H1 (cell line): ENCODE measurements around the gene TRAPPC6A. TPM values are rescaled to one million over a fixed set of nuclear protein-coding genes. Genes with fewer than 3 reads are reported as not detected.

Source experiments
- ASH2L ChIP-seq: fragments of 200-600, 300-600 bp; sonication (generic); IDR thresholded peaks from one replicate; pipeline ENCODE4 v1.7.1; 2017; ENCODE audit warnings: low read length
- NRF1 ChIP-seq: IDR thresholded peaks from 2 replicates; pipeline ENCODE4 v1.6.1; 2011; ENCODE audit warnings: mild to moderate bottlenecking, low read depth, low read length, improper control_type of control experiment
- TBP ChIP-seq: IDR thresholded peaks from 2 replicates; pipeline ENCODE4 v1.6.1; 2011; ENCODE audit warnings: low read depth, low read length, improper control_type of control experiment
- TCF12 ChIP-seq: IDR thresholded peaks from 2 replicates; pipeline ENCODE4 v1.6.1; 2011; ENCODE audit warnings: low read depth, mild to moderate bottlenecking, low read length
- polyA plus RNA-seq, 7 experiments: library from polyadenylated mRNA; depleted of rRNA in 3 of 7; stranded (reverse) in 5 of 7; unstranded in 2 of 7; fragments of >200 nt in 5 of 7; fragments of 200-250 nt in 2 of 7; gene quantifications; 1 replicate in 5 of 7; 2 replicates in 1 of 7; 4 replicates in 1 of 7; pipeline versions ENCODE4 v1.2.1 to v1.2.3, GENCODE V29; 2011 to 2013; ENCODE audit warnings: missing spikeins in 2 of 7, mixed read lengths in 2 of 7
- total RNA-seq: library from RNA; stranded (reverse); fragmentation: NEBNext Ultra II Directional; extraction: Animal tissue kit (Norgen Biotek cat#: 25700); gene quantifications from 2 replicates; pipeline ENCODE4 v1.2.1, GENCODE V29; 2021
- TF ChIP-seq, protein P1 (sequence below): fragments of 300-600 bp; sonication (generic); IDR thresholded peaks from 2 replicates; pipeline ENCODE4 v1.7.1; 2012; ENCODE audit warnings: low read length, moderate library complexity, mild to moderate bottlenecking, inconsistent platforms; ENCODE audit not compliant: insufficient replicate concordance

TRAPPC6A gene
- total and polyA plus RNA-seq, 2 of the 8 experiments (the other 6 are each of a cell fraction or from before 2014, with no cell fraction given) = 31.8 to 130 TPM

DNA sequence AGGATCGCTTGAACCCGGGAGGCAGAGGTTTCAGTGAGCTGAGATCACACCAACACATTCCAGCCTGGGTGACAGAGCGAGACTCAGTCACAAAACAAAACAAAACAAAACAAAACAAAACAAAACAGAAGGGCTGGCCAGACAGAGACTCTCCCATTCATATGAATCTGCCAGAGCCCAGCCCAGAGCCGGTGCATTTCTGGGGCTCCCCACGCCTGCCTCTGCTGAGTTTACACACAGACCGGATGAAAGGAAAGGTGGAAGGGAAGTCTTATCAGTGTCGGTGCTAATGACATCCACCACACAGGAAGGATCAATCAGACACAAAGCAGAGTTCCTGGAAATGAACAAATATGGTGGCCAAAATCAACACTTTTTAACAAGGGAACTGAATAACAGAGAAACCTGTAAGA, 6.8 kb downstream of the TRAPPC6A start (continued):
- TF ChIP-seq, protein P1, sequence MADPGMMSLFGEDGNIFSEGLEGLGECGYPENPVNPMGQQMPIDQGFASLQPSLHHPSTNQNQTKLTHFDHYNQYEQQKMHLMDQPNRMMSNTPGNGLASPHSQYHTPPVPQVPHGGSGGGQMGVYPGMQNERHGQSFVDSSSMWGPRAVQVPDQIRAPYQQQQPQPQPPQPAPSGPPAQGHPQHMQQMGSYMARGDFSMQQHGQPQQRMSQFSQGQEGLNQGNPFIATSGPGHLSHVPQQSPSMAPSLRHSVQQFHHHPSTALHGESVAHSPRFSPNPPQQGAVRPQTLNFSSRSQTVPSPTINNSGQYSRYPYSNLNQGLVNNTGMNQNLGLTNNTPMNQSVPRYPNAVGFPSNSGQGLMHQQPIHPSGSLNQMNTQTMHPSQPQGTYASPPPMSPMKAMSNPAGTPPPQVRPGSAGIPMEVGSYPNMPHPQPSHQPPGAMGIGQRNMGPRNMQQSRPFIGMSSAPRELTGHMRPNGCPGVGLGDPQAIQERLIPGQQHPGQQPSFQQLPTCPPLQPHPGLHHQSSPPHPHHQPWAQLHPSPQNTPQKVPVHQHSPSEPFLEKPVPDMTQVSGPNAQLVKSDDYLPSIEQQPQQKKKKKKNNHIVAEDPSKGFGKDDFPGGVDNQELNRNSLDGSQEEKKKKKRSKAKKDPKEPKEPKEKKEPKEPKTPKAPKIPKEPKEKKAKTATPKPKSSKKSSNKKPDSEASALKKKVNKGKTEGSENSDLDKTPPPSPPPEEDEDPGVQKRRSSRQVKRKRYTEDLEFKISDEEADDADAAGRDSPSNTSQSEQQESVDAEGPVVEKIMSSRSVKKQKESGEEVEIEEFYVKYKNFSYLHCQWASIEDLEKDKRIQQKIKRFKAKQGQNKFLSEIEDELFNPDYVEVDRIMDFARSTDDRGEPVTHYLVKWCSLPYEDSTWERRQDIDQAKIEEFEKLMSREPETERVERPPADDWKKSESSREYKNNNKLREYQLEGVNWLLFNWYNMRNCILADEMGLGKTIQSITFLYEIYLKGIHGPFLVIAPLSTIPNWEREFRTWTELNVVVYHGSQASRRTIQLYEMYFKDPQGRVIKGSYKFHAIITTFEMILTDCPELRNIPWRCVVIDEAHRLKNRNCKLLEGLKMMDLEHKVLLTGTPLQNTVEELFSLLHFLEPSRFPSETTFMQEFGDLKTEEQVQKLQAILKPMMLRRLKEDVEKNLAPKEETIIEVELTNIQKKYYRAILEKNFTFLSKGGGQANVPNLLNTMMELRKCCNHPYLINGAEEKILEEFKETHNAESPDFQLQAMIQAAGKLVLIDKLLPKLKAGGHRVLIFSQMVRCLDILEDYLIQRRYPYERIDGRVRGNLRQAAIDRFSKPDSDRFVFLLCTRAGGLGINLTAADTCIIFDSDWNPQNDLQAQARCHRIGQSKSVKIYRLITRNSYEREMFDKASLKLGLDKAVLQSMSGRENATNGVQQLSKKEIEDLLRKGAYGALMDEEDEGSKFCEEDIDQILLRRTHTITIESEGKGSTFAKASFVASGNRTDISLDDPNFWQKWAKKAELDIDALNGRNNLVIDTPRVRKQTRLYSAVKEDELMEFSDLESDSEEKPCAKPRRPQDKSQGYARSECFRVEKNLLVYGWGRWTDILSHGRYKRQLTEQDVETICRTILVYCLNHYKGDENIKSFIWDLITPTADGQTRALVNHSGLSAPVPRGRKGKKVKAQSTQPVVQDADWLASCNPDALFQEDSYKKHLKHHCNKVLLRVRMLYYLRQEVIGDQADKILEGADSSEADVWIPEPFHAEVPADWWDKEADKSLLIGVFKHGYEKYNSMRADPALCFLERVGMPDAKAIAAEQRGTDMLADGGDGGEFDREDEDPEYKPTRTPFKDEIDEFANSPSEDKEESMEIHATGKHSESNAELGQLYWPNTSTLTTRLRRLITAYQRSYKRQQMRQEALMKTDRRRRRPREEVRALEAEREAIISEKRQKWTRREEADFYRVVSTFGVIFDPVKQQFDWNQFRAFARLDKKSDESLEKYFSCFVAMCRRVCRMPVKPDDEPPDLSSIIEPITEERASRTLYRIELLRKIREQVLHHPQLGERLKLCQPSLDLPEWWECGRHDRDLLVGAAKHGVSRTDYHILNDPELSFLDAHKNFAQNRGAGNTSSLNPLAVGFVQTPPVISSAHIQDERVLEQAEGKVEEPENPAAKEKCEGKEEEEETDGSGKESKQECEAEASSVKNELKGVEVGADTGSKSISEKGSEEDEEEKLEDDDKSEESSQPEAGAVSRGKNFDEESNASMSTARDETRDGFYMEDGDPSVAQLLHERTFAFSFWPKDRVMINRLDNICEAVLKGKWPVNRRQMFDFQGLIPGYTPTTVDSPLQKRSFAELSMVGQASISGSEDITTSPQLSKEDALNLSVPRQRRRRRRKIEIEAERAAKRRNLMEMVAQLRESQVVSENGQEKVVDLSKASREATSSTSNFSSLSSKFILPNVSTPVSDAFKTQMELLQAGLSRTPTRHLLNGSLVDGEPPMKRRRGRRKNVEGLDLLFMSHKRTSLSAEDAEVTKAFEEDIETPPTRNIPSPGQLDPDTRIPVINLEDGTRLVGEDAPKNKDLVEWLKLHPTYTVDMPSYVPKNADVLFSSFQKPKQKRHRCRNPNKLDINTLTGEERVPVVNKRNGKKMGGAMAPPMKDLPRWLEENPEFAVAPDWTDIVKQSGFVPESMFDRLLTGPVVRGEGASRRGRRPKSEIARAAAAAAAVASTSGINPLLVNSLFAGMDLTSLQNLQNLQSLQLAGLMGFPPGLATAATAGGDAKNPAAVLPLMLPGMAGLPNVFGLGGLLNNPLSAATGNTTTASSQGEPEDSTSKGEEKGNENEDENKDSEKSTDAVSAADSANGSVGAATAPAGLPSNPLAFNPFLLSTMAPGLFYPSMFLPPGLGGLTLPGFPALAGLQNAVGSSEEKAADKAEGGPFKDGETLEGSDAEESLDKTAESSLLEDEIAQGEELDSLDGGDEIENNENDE = no peak
- TF ChIP-seq TBP = no peak
- no peak for TF ChIP-seq NRF1
- TF ChIP-seq ASH2L = no peak
- no peak for TF ChIP-seq TCF12
